Hepatocyte (in vitro differentiated cells): ENCODE data around the gene GNG7. TPM values are rescaled to one million over a fixed set of nuclear protein-coding genes. Genes with fewer than 3 reads are reported as not detected.

Experiments
- DNase-seq: peaks from one replicate; pipeline ENCODE4 v3.0.0-alpha.2; 2016; ENCODE audit warnings: low spot score
- H2AFZ ChIP-seq: fragments of 200-600 bp; sonication (generic); 2 replicates; pipeline ENCODE4 v1.6.0; 2016; ENCODE audit warnings: antibody characterized with exemption, mild to moderate bottlenecking
- H3K27ac ChIP-seq: fragments of 200-600 bp; sonication (generic); 2 replicates; pipeline ENCODE4 v1.5.1; 2016; ENCODE audit warnings: mild to moderate bottlenecking
- H3K27me3 ChIP-seq: fragments of 200-600 bp; sonication (generic); 2 replicates; pipeline ENCODE4 v1.6.1; 2016
- H3K36me3 ChIP-seq: fragments of 200-600 bp; sonication (generic); replicated peaks from 2 replicates; pipeline ENCODE4 v1.5.1; 2016; ENCODE audit warnings: low read depth; ENCODE audit not compliant: insufficient read depth
- H3K4me1 ChIP-seq: fragments of 200-600 bp; sonication (generic); 2 replicates; pipeline ENCODE4 v1.5.1; 2016; ENCODE audit warnings: mild to moderate bottlenecking, moderate library complexity; ENCODE audit not compliant: insufficient read depth
- H3K4me2 ChIP-seq: fragments of 200-600 bp; sonication (generic); 2 replicates; pipeline ENCODE4 v1.6.0; 2016
- H3K4me3 ChIP-seq: fragments of 200-600 bp; sonication (generic); 2 replicates; pipeline ENCODE4 v1.5.1; 2016; ENCODE audit warnings: mild to moderate bottlenecking
- H3K79me2 ChIP-seq: fragments of 200-600 bp; sonication (generic); 2 replicates; pipeline ENCODE4 v1.6.0; 2017; ENCODE audit warnings: mild to moderate bottlenecking
- H3K9me2 ChIP-seq: fragments of 200-600 bp; sonication (generic); replicated peaks from 2 replicates; pipeline ENCODE4 v1.6.0; 2017; ENCODE audit warnings: mild to moderate bottlenecking; ENCODE audit not compliant: insufficient read depth
- H3K9me3 ChIP-seq: fragments of 200-600 bp; sonication (generic); 2 replicates; pipeline ENCODE4 v1.5.1; 2016; ENCODE audit warnings: low read depth, mild to moderate bottlenecking
- H4K20me1 ChIP-seq: fragments of 200-600 bp; sonication (generic); 2 replicates; pipeline ENCODE4 v1.6.0; 2016; ENCODE audit warnings: mild to moderate bottlenecking; ENCODE audit not compliant: insufficient read depth, poor library complexity, severe bottlenecking
- EZH2 ChIP-seq: fragments of 200-600 bp; sonication (generic); IDR thresholded peaks from 2 replicates; pipeline ENCODE4 v1.6.1; 2016; ENCODE audit warnings: antibody characterized with exemption, mild to moderate bottlenecking, borderline replicate concordance
- EZH2phosphoT487 ChIP-seq: fragments of 200-600 bp; sonication (generic); IDR thresholded peaks from one replicate; pipeline ENCODE4 v1.6.1; 2018; ENCODE audit warnings: antibody characterized with exemption, mild to moderate bottlenecking, low read depth, moderate library complexity; ENCODE audit not compliant: unreplicated experiment, severe bottlenecking
- WGBS: methylation state at CpG from one replicate; pipeline ENCODE4 v1.1.6; 2016; ENCODE audit warnings: low lambda C conversion rate; ENCODE audit errors: missing lambda C conversion rate; 5-methylcytosine and 5-hydroxymethylcytosine counted together
- polyA plus RNA-seq: library from polyadenylated mRNA; unstranded; fragments of >200 nt; fragmentation: Nextera tagmentation; extraction: Ambion mirVana; gene quantifications from 2 replicates; pipeline ENCODE4 v1.2.1, GENCODE V29; 2016
- total RNA-seq: library from RNA; depleted of rRNA; stranded (reverse); fragments of >200 nt; gene quantifications from 2 replicates; pipeline ENCODE4 v1.2.3, GENCODE V29; 2014
- TF ChIP-seq, protein P1 (sequence below): fragments of 200-600 bp; sonication (generic); IDR thresholded peaks from 2 replicates; pipeline ENCODE4 v1.5.1; 2016; ENCODE audit warnings: antibody characterized with exemption, mild to moderate bottlenecking; ENCODE audit not compliant: poor library complexity

The GNG7 gene
- total and polyA plus RNA-seq, 2 experiments from 2014 or later = 1.2 to 1.9 TPM

GRCh38 chr19:2478278-2478755 lies 224.2 kb downstream of the GNG7 start:
- DNase-seq = peak; percentile 78
- no peaks in the 10 kb centered on the region for H3K9me3 ChIP-seq
- H3K27me3 ChIP-seq = no peaks in the 10 kb centered on the region
- TF ChIP-seq, protein P1, sequence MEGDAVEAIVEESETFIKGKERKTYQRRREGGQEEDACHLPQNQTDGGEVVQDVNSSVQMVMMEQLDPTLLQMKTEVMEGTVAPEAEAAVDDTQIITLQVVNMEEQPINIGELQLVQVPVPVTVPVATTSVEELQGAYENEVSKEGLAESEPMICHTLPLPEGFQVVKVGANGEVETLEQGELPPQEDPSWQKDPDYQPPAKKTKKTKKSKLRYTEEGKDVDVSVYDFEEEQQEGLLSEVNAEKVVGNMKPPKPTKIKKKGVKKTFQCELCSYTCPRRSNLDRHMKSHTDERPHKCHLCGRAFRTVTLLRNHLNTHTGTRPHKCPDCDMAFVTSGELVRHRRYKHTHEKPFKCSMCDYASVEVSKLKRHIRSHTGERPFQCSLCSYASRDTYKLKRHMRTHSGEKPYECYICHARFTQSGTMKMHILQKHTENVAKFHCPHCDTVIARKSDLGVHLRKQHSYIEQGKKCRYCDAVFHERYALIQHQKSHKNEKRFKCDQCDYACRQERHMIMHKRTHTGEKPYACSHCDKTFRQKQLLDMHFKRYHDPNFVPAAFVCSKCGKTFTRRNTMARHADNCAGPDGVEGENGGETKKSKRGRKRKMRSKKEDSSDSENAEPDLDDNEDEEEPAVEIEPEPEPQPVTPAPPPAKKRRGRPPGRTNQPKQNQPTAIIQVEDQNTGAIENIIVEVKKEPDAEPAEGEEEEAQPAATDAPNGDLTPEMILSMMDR = peak; percentile 22
- TF ChIP-seq EZH2phosphoT487 = no peak
- TF ChIP-seq EZH2 = no peak
- H3K27ac ChIP-seq = peak overlapping the region; percentile 77
- peaks cover 17% of the 10 kb centered on the region for H4K20me1 ChIP-seq
- H3K4me2 ChIP-seq = peak overlapping the region; percentile 85
- no peak overlapping the region for H2AFZ ChIP-seq
- 8% methylated on average over 20 of the region's 20 CpGs for WGBS
- H3K79me2 ChIP-seq = peaks cover 19% of the 10 kb centered on the region
- H3K9me2 ChIP-seq = no peaks in the 10 kb centered on the region
- H3K36me3 ChIP-seq = no peaks in the 10 kb centered on the region
- peak overlapping the region; percentile 31 for H3K4me3 ChIP-seq
- peaks cover 20% of the 10 kb centered on the region for H3K4me1 ChIP-seq

GRCh38 chr19:2477732-2478191 lies 224.7 kb downstream of the GNG7 start:
- Histone ChIP-seq H3K9me2 (no peaks in the 10 kb centered on the region), H4K20me1 (peaks cover 17% of the 10 kb centered on the region), H3K4me1 (peaks cover 20% of the 10 kb centered on the region), H3K4me2 (peak overlapping the region; percentile 85), H3K27ac (peak overlapping the region; percentile 77), H2AFZ (no peak overlapping the region), H3K36me3 (no peaks in the 10 kb centered on the region), H3K4me3 (peak overlapping the region; percentile 54), H3K27me3 (no peaks in the 10 kb centered on the region), H3K9me3 (no peaks in the 10 kb centered on the region), H3K79me2 (peaks cover 19% of the 10 kb centered on the region)
- WGBS = 40% methylated on average over 19 of the region's 21 CpGs
- peak; percentile 29 for DNase-seq
- TF ChIP-seq, protein P1 = no peak
- TF ChIP-seq EZH2phosphoT487 (no peak), EZH2 (no peak)

GRCh38 chr19:2477141-2477710 lies 225.3 kb downstream of the GNG7 start:
- H3K4me1 ChIP-seq = peaks cover 20% of the 10 kb centered on the region
- peak; percentile 69 for DNase-seq
- H3K9me3 ChIP-seq = no peaks in the 10 kb centered on the region
- peak overlapping the region; percentile 77 for H3K27ac ChIP-seq
- H3K4me3 ChIP-seq = peak overlapping the region; percentile 54
- H3K36me3 ChIP-seq = no peaks in the 10 kb centered on the region
- H3K4me2 ChIP-seq = peak overlapping the region; percentile 85
- TF ChIP-seq, protein P1 = no peak
- TF ChIP-seq EZH2 (no peak), EZH2phosphoT487 (no peak)
- H2AFZ ChIP-seq = no peak overlapping the region
- peaks cover 17% of the 10 kb centered on the region for H4K20me1 ChIP-seq
- peaks cover 19% of the 10 kb centered on the region for H3K79me2 ChIP-seq
- H3K27me3 ChIP-seq = no peaks in the 10 kb centered on the region
- H3K9me2 ChIP-seq = no peaks in the 10 kb centered on the region
- 5% methylated on average over 27 of the region's 27 CpGs for WGBS
